Tibial artery (tissue), 4 donors: ENCODE measurements around the gene LRIG1.

Experiments
- DNase-seq, 2 donors: peaks; one replicate each; pipeline ENCODE4 v3.0.0-alpha.2; 2019
- H3K27ac ChIP-seq, 2 donors: fragments of 200-600 bp; sonication (generic) in 1 of 2; 1 replicate in 1 of 2; 2 replicates in 1 of 2; pipeline ENCODE4 v1.5.1; 2018 to 2019; ENCODE audit warnings: mild to moderate bottlenecking in 1 of 2
- H3K27me3 ChIP-seq, 2 donors: fragments of 200-600 bp; sonication (generic) in 1 of 2; one replicate each; pipeline versions ENCODE4 v1.5.1 to v1.6.0; 2016 to 2019
- H3K36me3 ChIP-seq, 3 donors: fragments of 200-600 bp; sonication (generic) in 2 of 3; one replicate each; pipeline ENCODE4 v1.5.1; 2016 to 2019; ENCODE audit warnings: mild to moderate bottlenecking in 2 of 3
- H3K4me1 ChIP-seq, 4 donors: fragments of 200-600 bp; sonication (generic) in 2 of 4; 1 replicate in 3 of 4; 2 replicates in 1 of 4; pipeline ENCODE4 v1.5.1; 2016 to 2019
- H3K4me3 ChIP-seq, 2 donors: fragments of 200-600 bp; sonication (generic) in 1 of 2; 1 replicate in 1 of 2; 2 replicates in 1 of 2; pipeline ENCODE4 v1.5.1; 2018 to 2019; ENCODE audit warnings: mild to moderate bottlenecking in 2 of 2
- H3K9me3 ChIP-seq, 3 donors: fragments of 200-600 bp; sonication (generic) in 1 of 3; one replicate each; pipeline ENCODE4 v1.5.1; 2016 to 2019
- intact Hi-C: fragments of 100-400 bp; cut with DNase I; formaldehyde crosslinking; loops from one replicate; pipeline ENCODE4 v1.15.0; 2023; ENCODE audit warnings: low total_unique reads
- TF ChIP-seq, protein P1 (sequence below), 2 experiments: fragments of 200-600 bp in 1 of 2; fragments of 450-650 bp in 1 of 2; IDR thresholded peaks; one replicate each; pipeline ENCODE4 v1.5.1; 2017 to 2019; ENCODE audit warnings: antibody characterized with exemption in 2 of 2, mild to moderate bottlenecking in 1 of 2, moderate library complexity in 1 of 2

Gene LRIG1

DNA sequence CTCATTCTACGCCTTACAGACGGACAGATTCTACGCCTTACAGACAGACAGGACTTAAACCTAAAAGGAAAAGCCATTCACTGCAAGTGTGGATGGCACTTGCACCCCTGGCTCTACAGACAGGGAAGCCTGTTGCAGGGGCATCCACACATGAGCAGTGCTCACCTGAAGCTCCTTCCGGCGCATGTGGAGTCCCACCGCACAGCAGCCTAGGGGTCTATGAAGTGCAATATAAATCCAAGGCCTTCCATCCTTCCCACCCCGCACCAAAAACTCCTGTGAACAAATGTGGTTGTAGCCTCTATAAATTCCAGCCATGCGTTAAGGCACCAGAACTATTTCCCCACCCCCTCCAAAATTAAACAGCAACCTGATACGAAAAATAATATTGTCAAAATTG lies 121.3 kb downstream of the LRIG1 start:
- Histone ChIP-seq H3K36me3 (peaks cover 73 to 85% (median 78%) of the 10 kb centered on the region in 3 donors), H3K4me3 (no peak overlapping the region), H3K4me1 (peaks cover 0 to 14% (median 10%) of the 10 kb centered on the region in 4 donors), H3K9me3 (no peaks in the 10 kb centered on the region), H3K27me3 (no peaks in the 10 kb centered on the region), H3K27ac (no peak overlapping the region)
- TF ChIP-seq, protein P1, sequence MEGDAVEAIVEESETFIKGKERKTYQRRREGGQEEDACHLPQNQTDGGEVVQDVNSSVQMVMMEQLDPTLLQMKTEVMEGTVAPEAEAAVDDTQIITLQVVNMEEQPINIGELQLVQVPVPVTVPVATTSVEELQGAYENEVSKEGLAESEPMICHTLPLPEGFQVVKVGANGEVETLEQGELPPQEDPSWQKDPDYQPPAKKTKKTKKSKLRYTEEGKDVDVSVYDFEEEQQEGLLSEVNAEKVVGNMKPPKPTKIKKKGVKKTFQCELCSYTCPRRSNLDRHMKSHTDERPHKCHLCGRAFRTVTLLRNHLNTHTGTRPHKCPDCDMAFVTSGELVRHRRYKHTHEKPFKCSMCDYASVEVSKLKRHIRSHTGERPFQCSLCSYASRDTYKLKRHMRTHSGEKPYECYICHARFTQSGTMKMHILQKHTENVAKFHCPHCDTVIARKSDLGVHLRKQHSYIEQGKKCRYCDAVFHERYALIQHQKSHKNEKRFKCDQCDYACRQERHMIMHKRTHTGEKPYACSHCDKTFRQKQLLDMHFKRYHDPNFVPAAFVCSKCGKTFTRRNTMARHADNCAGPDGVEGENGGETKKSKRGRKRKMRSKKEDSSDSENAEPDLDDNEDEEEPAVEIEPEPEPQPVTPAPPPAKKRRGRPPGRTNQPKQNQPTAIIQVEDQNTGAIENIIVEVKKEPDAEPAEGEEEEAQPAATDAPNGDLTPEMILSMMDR (IDR thresholded peaks at IDR 0.05), result no peak
- intact Hi-C loops, result no loop called here
- no peak for DNase-seq

DNA sequence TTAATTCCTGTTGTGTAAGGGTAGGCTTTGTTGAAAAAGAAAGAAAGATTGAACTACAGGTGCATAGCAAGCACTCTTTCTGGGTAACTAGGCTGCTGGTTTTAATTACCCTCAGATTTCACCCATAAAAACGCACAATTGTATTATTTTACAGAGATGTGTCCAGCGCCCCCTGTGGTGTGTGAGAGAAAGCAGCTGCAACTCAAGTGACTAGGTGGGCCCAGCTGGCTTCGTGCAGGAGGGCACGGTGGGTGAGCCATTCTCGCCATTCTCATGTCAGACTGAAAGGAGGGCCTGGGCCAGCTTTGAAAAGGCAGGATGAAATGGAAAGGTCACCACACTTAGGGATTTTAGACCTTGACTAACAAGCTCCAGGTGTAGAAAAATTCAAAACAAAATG lies 122.6 kb downstream of the LRIG1 start:
- Histone ChIP-seq H3K4me1 (peaks cover 0 to 14% (median 10%) of the 10 kb centered on the region in 4 donors), H3K36me3 (peaks cover 62 to 78% (median 65%) of the 10 kb centered on the region in 3 donors), H3K4me3 (no peak overlapping the region), H3K27me3 (no peaks in the 10 kb centered on the region), H3K27ac (no peak overlapping the region), H3K9me3 (no peaks in the 10 kb centered on the region)
- TF ChIP-seq, protein P1 (IDR thresholded peaks at IDR 0.05), result peak in 1 of 2 experiments; percentile 19
- intact Hi-C loops, result no loop called here
- no peak for DNase-seq

DNA sequence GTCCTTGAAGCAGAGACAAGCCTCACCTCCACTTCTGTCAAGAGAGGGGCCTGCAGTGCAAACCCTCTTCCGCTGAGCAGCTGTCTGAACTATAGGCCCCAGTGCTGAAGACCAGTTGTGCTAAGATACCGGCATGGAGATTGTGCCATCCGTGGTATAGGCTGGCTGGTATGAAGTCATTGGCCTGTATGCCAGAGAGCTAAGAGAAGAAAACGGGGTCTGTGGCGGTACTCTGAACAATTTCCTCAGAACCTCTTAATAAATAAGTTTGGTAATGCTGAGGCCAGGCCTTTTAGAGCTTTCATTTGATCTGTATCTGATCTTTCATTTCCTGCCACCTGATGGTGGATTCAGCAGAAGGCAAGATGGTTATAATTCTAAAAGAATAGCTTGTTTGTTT lies 123.0 kb downstream of the LRIG1 start:
- TF ChIP-seq, protein P1 (IDR thresholded peaks at IDR 0.05), result no peak
- H3K4me1 ChIP-seq, result peaks cover 0 to 14% (median 10%) of the 10 kb centered on the region in 4 donors
- H3K4me3 ChIP-seq, result no peak overlapping the region
- H3K36me3 ChIP-seq, result peaks cover 58 to 75% (median 61%) of the 10 kb centered on the region in 3 donors
- H3K9me3 ChIP-seq, result no peaks in the 10 kb centered on the region
- DNase-seq, result no peak
- no peaks in the 10 kb centered on the region for H3K27me3 ChIP-seq
- intact Hi-C loops, result no loop called here
- H3K27ac ChIP-seq, result no peak overlapping the region

DNA sequence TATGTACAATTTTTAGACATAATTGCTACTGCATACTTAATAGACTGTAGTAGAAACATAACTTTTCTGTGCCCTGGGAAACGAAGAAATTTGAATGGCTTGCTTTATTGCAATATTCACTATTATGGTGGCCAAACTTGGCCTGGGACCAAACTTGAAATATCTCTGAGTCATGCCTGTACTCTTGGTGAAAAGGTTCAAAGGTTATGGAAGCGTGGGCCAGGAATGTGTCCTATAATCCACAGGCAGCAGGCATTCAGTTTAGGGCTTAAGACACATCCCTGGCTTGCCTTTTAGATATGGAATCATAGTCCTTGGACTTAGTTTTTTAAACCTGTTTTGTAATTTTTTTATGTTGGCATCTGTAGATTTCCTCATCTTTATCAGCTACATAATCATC lies 124.3 kb downstream of the LRIG1 start:
- no peaks in the 10 kb centered on the region for H3K9me3 ChIP-seq
- no peak overlapping the region for H3K4me3 ChIP-seq
- H3K27me3 ChIP-seq, result no peaks in the 10 kb centered on the region
- H3K36me3 ChIP-seq, result peaks cover 45 to 71% (median 48%) of the 10 kb centered on the region in 3 donors
- intact Hi-C loops, result no loop called here
- TF ChIP-seq, protein P1 (IDR thresholded peaks at IDR 0.05), result no peak
- DNase-seq, result peak in 1 of 2 donors; percentile 68
- H3K27ac ChIP-seq, result no peak overlapping the region
- H3K4me1 ChIP-seq, result peaks cover 0 to 14% (median 10%) of the 10 kb centered on the region in 4 donors

DNA sequence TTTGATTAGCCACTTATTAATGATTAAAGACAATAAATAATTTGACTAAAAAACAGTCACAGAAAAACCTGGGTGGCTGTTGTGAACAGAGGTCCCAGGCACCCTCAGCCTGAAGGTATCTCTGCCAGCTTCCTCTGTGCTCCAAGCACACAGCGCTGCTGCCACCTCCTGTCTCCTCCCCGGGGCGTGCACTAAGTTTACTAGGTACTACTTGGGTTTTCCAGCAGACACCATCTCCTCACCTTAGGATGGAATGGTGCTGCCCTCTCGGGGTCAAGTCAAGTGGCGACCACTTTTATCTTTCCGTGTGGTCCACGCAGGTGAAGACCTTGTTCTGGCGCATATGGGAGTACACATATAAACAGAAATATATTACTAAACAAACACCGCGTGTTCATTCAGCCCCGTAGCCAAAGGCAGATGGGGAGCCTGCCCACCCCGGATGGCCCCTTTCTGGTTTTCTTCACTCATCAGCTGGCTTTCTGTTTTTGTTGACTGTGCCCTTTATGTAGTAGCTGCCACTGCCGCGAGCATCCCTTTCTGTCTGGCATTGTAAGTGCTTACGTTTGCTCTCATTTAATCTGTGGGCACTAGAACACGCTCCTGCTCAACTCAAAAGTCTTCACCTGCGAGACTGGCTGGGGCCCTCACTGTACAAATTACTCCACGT lies 128.0 kb downstream of the LRIG1 start:
- H3K4me3 ChIP-seq, result no peak overlapping the region
- peaks cover 11 to 48% (median 11%) of the 10 kb centered on the region in 3 donors for H3K36me3 ChIP-seq
- intact Hi-C loops, result no loop called here
- peaks cover 0 to 13% (median 9%) of the 10 kb centered on the region in 4 donors for H3K4me1 ChIP-seq
- H3K27me3 ChIP-seq, result no peaks in the 10 kb centered on the region
- H3K27ac ChIP-seq, result no peak overlapping the region
- H3K9me3 ChIP-seq, result no peaks in the 10 kb centered on the region
- no peak for DNase-seq
- TF ChIP-seq, protein P1 (IDR thresholded peaks at IDR 0.05), result no peak
